DOHH2 (cell line): ENCODE results near the gene RAB5B.
"Not testable (repeated sequence)": the region's sequence is repeated elsewhere in the genome, so short reads cannot be mapped to it uniquely, and the experiment has no call there.

Source experiments
- H3F3A ChIP-seq: fragments of 200-600 bp; sonication (generic), shearing (Covaris generic); 2 replicates; pipeline ENCODE4 v1.6.0; 2016; ENCODE audit warnings: antibody characterized with exemption, mild to moderate bottlenecking; ENCODE audit not compliant: control insufficient read depth, insufficient read depth
- H3K27ac ChIP-seq: fragments of 200-600 bp; sonication (generic); 2 replicates; pipeline ENCODE4 v1.5.1; 2014; ENCODE audit warnings: low read depth, mild to moderate bottlenecking, low read length, moderate library complexity
- H3K27me3 ChIP-seq: fragments of 200-600 bp; sonication (generic); 2 replicates; pipeline ENCODE4 v1.6.1; 2014; ENCODE audit warnings: mild to moderate bottlenecking, low read length, mixed read lengths; ENCODE audit not compliant: control insufficient read depth
- H3K36me3 ChIP-seq: fragments of 200-600 bp; sonication (generic); 2 replicates; pipeline ENCODE4 v1.6.1; 2014; ENCODE audit warnings: mild to moderate bottlenecking, low read length, moderate library complexity, mixed read lengths; ENCODE audit not compliant: control insufficient read depth
- H3K4me1 ChIP-seq: fragments of 200-600 bp; sonication (generic); 2 replicates; pipeline ENCODE4 v1.6.1; 2014; ENCODE audit warnings: mild to moderate bottlenecking, low read length, mixed read lengths; ENCODE audit not compliant: control insufficient read depth
- H3K4me2 ChIP-seq: fragments of 200-600 bp; sonication (generic); 2 replicates; pipeline ENCODE4 v1.6.0; 2014; ENCODE audit warnings: mild to moderate bottlenecking, low read length, moderate library complexity
- H3K4me3 ChIP-seq: fragments of 200-600 bp; sonication (generic); 2 replicates; pipeline ENCODE4 v1.5.1; 2014; ENCODE audit warnings: mild to moderate bottlenecking, low read length, mixed read lengths
- H3K79me2 ChIP-seq: fragments of 200-600 bp; sonication (generic); 2 replicates; pipeline ENCODE4 v1.6.1; 2014; ENCODE audit warnings: mild to moderate bottlenecking, low read length, mixed read lengths; ENCODE audit not compliant: control insufficient read depth
- H3K9me2 ChIP-seq: fragments of 200-600 bp; sonication (generic); replicated peaks from 2 replicates; pipeline ENCODE4 v1.6.1; 2014; ENCODE audit warnings: mild to moderate bottlenecking, low read length, mixed read lengths; ENCODE audit not compliant: control insufficient read depth
- H3K9me3 ChIP-seq: fragments of 200-600 bp; sonication (generic); 2 replicates; pipeline ENCODE4 v1.6.1; 2014; ENCODE audit warnings: antibody characterized with exemption, low read length, mixed read lengths; ENCODE audit not compliant: control insufficient read depth, insufficient read depth
- H4K20me1 ChIP-seq: fragments of 200-600 bp; sonication (generic); 2 replicates; pipeline ENCODE4 v1.6.0; 2014; ENCODE audit warnings: low read depth, mild to moderate bottlenecking, antibody characterized with exemption, low read length, moderate library complexity; ENCODE audit not compliant: control insufficient read depth, insufficient read depth
- CTCF ChIP-seq: fragments of 200-600 bp; sonication (generic); IDR thresholded peaks from one replicate; pipeline ENCODE4 v1.5.1; 2014; ENCODE audit warnings: antibody characterized with exemption, mild to moderate bottlenecking, low read depth, low read length; ENCODE audit not compliant: poor library complexity, severe bottlenecking
- EZH2phosphoT487 ChIP-seq: fragments of 200-600 bp; sonication (generic); IDR thresholded peaks from 2 replicates; pipeline ENCODE4 v1.6.1; 2017; ENCODE audit warnings: borderline replicate concordance, mild to moderate bottlenecking, antibody characterized with exemption, low read length, moderate library complexity, mixed read lengths

RAB5B gene

GRCh38 chr12:55984861-55985260 is 11.0 kb downstream of the RAB5B start:
- H3K79me2 ChIP-seq: 0 out of 2 replicates have a peak, but pooled peaks cover 6% of the 10 kb centered on the region
- H3K9me2 ChIP-seq: no peaks in the 10 kb centered on the region
- no peaks in the 10 kb centered on the region for H3K27me3 ChIP-seq
- no peaks in the 10 kb centered on the region for H3K9me3 ChIP-seq
- H4K20me1 ChIP-seq: no peaks in the 10 kb centered on the region
- TF ChIP-seq CTCF (no peak), EZH2phosphoT487 (no peak)
- H3K4me3 ChIP-seq: no peak overlapping the region
- H3K4me2 ChIP-seq: no peak overlapping the region
- H3K36me3 ChIP-seq: peaks cover 28% of the 10 kb centered on the region
- peaks cover 17% of the 10 kb centered on the region for H3F3A ChIP-seq
- peaks cover 29% of the 10 kb centered on the region for H3K4me1 ChIP-seq
- no peak overlapping the region for H3K27ac ChIP-seq

- peaks cover 30% of the 10 kb centered on the region for H3K36me3 ChIP-seq
- 0 out of 2 replicates have a peak, but pooled peaks cover 6% of the 10 kb centered on the region for H3K79me2 ChIP-seq
- H4K20me1 ChIP-seq: no peaks in the 10 kb centered on the region
- no peaks in the 10 kb centered on the region for H3K9me3 ChIP-seq
- H3K27ac ChIP-seq: no peak overlapping the region
- TF ChIP-seq CTCF: no peak
- no peak for TF ChIP-seq EZH2phosphoT487
- H3K4me3 ChIP-seq: no peak overlapping the region
- H3K4me2 ChIP-seq: no peak overlapping the region
- H3F3A ChIP-seq: peaks cover 17% of the 10 kb centered on the region
- H3K9me2 ChIP-seq: no peaks in the 10 kb centered on the region
- no peaks in the 10 kb centered on the region for H3K27me3 ChIP-seq
- peaks cover 29% of the 10 kb centered on the region for H3K4me1 ChIP-seq
These were observed 11.5 kb downstream of the RAB5B start for GRCh38 chr12:55985341-55985740.

- H3K27me3 ChIP-seq, H3K27ac ChIP-seq, H3K4me2 ChIP-seq, H3K79me2 ChIP-seq, H3K9me3 ChIP-seq, H3K9me2 ChIP-seq, H4K20me1 ChIP-seq, H3K4me3 ChIP-seq: not testable (repeated sequence)
- Histone ChIP-seq H3F3A (peaks cover 17% of the 10 kb centered on the region), H3K4me1 (peaks cover 29% of the 10 kb centered on the region), H3K36me3 (peaks cover 32% of the 10 kb centered on the region)
These were observed 12.1 kb downstream of the RAB5B start for GRCh38 chr12:55985976-55986375.

GRCh38 chr12:55991110-55991509 is 17.2 kb downstream of the RAB5B start:
- no peak for TF ChIP-seq CTCF
- Histone ChIP-seq H3K27me3 (no peaks in the 10 kb centered on the region), H3K36me3 (peaks cover 40% of the 10 kb centered on the region)

More at GRCh38 chr12:55991110-55991509, 17.2 kb downstream of the RAB5B start:
- Histone ChIP-seq H3K27ac (no peak overlapping the region), H3K9me3 (no peaks in the 10 kb centered on the region), H4K20me1 (no peaks in the 10 kb centered on the region), H3K79me2 (no peaks in the 10 kb centered on the region), H3K4me2 (no peak overlapping the region), H3K4me3 (no peak overlapping the region), H3K9me2 (no peaks in the 10 kb centered on the region), H3F3A (peaks cover 7% of the 10 kb centered on the region), H3K4me1 (0 out of 2 replicates have a peak, but pooled peaks cover 2% of the 10 kb centered on the region)
